Measurements from ENCODE around the gene HEXIM1. TPM values are rescaled to one million over a fixed set of nuclear protein-coding genes. Genes with fewer than 3 reads are reported as not detected.
"Not testable (repeated sequence)": the region's sequence is repeated elsewhere in the genome, so short reads cannot be mapped to it uniquely, and the experiment has no call there.

HEXIM1 gene
- polyA plus RNA-seq, 1 donor, result 22.1 TPM

DNA sequence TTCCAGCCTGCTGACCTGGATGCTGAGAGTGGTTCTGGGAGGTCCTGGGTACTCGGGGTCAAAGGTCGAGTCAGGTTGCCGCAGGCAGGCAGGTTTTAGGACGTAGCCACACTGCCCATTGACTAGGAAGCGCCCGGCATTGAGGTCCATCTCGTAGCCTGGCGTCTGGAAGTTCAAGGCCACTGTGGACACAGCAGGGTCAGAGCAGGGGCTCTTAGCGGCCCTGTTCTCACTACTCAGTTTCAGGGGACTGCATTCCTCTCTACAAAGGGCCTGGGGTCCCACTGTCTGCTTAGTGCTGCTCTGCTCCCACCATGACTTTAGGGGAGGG lies 34.9 kb upstream of the HEXIM1 start:
- DNase-seq (ENCODE audit: low read depth), result no peak

DNA sequence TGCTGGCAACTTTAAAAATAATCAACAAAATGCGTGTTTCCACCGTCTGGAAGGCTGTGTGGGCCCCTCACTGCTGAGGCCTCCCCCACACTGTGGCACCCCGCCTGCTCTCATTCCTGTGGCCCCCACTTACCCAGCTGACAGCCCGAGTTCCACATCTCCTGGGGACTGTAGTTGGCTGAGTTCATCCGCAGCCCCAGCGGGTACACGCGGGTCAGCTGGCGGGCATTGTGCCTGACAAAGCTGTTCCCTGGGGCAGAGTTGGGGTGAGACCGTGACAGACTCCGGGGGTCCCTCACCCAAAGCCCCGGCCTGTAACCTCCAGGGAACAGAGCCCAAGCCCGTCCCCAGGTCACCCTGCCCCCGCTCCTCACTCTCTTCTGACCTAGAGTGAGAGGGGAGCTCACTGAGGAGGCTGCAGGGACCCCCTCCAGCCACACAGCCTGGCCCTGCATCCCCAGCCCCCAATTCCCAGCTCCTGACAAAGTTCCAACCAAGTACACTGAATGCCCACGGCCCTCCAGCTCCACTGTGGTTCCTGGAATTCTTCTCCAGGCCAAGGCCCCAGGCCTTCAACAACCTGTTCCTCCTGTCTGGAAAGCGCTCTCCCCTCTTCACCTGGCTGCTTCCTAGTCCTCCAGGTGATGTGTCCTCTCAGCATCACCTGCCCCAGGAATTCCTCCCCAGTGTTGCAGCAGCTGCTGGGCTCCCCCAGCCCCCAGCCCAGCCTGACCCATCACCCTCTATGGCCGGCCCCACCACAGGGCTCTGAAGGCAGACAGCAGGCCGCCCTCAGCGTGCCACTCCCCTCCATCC lies 34.0 kb upstream of the HEXIM1 start:
- DNase-seq (ENCODE audit: low read depth), result no peak

DNA sequence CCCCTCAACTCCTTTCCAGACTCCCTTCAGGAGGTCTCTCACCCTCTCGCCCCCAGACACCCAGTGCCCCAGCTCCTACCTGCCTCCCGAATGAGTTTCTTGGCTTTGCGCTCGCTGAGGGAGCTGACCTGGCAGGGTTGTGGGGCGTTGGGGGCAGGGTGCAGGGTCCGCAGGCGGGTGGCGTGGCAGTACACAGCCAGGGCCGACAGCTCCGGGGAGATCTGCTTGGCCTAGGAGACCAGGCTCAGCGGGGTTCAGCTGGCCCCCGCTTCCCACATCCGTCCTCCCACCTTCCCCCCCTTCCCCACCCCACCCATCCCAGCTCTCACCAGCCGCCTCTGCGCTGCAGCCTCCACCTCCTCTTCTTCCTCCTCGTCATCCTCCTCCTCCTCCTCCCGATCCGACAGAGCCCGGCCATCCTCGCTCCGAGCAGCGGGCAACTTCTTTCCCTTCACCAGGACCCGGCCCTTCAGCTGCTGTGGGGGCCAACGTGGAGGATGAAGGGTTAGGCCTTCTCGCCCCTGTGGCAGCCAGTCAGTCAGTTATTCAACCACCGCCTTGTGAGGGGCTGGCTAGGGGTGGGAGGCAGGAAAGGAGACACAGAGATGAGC lies 33.2 kb upstream of the HEXIM1 start:
- DNase-seq (ENCODE audit: low read depth), result no peak

DNA sequence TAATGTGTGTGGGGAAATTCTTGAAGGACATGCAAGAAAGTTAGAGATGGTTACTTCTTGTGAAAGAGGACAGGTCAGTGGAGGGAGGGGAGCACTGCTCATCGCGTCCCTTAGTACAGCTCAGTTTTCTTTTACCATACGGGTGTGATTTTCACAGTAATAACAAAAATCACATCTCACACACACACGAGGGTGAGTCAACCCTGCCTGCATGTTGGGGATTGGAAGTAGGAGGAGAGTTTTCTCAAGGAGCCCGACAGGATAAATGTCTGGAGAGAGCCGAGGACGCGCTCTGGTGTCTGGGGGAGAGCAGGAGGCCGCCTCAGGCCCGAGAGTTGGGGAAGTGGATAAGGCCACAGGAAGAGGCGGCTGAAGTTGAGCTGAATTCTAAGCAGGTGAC lies 32.4 kb upstream of the HEXIM1 start:
- DNase-seq (ENCODE audit: low read depth), result no peak

DNA sequence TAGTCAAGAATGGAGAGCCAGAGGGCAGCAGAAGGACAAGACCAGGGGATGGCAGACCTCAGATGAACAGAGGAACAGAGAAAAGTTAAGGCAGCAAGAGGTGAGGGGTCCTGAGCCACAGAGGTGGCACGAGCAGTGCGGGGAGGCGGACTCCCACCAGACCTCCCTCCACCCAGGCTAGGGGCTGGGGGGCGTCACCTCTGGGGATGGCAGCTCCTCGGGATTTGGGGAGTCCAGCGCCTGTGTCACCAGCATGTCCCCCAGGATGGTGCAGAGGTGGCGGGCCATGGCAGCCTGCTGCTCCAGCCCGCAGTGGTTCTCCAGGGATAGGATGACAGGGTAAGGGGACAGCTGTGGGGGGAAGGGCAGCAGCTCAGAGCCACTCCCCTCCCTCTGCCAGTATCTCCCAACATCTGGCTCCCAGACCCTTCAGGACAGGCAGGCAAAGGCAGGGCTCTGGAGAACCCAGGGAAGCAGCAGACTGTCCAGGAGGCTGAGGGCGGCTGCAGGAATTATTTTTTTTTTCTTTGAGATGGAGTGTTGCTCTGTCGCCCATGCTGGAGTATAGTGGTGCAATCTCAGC lies 31.8 kb upstream of the HEXIM1 start:
- DNase-seq (ENCODE audit: low read depth), result no peak

DNA sequence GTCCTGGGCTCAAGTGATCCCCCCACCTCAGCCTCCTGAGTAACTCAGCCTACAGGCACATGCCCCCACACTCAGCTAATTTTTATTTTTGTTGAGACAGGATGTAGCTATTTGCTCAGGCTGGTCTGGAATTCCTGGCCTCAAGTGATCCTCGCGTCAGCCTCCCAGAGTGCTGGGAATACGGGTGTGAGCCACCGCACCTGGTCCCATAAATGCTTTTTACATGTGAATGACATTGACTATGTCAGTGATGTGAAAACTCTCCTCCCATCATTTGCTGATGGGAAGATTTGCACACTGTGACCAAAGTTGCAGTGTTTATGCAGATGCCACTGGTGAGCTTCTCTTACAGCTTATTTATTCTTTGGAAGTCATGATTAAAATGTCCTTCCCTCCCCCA lies 30.9 kb upstream of the HEXIM1 start:
- DNase-seq (ENCODE audit: low read depth), result no peak

DNA sequence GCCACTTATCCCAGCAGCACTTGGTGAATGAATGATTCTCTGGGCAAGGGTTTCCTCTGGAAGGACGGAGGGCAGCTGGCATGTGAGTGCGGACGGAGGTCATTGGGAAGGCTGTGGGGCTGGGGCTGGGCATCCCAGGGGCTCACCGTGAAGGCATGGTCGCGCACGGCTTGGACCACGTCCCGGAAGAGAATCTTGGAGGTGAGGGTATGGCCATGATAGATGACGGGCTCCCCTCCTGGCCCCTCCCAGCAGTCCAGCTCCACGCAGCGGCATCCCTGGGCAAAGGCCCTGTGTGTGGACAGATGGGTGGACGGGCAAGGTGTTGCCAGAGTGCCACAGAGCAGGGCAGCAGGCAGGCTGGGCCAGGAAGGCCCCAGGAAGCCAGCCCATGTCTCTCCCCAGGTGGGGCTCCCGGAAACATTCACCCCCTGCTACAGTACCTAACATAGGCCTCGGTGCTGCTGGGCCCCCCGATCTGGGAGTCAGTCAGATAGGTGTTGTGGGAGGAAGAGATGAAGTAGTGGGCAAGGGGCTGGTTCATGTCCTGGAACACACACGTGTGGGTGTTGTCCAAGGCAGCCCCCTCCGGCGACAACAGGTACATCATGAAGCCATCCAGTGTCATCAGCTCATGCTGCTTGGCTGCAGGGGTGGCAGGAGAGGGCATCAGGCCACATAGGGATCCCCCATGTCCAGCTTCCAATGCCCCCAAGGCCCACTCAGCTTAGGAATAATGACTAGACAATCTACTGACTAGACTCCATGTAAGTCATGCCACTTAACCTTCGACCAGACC lies 30.2 kb upstream of the HEXIM1 start:
- DNase-seq (ENCODE audit: low read depth), result no peak

DNA sequence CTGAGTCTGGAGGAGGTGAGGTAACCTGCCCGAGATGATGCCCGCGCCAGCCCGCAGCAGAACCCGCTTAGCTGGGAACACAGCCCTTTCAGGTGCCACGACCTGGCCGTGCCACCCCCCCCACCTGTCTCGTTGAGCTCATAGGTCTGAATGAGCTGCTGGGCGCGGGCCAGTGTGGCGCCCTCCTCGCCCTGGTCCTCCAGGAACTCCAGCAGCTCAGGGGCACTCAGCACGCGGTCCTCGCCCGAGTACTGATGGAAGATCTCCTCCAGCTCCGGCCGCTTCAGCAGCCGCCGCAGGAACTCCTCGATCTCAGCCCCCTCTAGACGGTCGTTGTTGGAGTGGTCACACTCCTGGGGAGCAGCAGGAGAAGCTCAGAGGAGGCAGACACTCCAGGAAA lies 29.6 kb upstream of the HEXIM1 start:
- no peak for DNase-seq (ENCODE audit: low read depth)

DNA sequence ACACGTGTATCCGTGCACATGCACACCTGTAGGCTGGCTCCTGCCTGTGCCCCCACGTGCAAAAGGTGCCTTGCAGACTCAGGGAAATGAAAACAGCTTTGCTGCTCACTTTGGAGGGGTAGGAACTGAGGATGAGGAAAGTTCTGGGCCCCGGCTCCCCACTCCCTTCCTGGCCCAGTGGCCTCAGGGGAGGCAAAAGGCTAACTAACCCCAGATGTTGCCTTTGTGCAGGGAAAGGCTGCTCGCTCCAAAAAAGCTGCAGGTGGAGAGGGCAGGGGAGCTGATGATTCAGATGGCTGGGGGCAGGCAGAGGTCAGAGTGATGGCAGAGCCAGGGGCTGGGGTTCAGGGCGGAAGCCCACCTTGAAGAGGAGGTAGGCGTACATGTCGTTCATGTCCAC lies 28.3 kb upstream of the HEXIM1 start:
- DNase-seq (ENCODE audit: low read depth), result no peak

DNA sequence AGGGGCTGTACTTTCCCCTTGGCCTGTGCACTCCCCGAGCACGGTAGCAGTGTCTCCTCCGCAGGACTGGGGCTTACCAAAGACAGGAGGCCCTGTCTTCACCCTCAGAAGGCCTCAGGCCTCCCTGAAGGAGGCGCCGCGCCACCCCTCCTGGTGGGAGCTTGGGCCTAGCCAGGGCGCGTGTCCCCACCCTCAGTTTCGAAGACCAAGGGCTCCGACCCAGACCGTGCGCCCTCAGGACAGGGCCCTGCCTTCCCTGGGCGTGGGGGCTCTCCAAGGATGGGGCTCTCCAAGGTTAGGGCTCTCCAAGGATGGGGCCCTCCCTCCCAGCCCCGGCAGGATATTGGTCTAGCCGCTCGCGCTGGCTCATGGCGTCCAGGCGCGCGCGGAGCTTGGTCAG lies 27.7 kb upstream of the HEXIM1 start:
- DNase-seq (ENCODE audit: low read depth), result no peak

DNA sequence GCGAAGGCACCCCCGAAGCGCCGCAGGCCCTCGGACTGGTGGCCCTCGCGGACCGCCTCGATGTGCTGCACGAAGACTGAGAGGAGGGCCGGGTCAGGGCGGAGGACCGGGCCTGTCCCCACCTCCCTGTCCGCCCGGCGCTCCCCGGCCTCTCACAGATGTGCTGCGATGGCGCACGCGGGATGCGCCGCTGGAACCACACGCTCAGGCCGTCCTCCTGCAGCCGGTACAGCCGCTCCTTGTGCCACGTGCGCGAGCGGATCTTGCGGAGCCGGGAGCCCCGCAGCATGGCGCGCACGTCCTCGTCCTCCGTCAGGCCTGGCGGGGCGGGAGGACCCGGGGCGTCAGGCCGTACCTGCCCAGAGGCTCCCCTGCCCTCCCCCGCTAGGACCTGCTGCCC lies 27.2 kb upstream of the HEXIM1 start:
- DNase-seq (ENCODE audit: low read depth), result no peak

DNA sequence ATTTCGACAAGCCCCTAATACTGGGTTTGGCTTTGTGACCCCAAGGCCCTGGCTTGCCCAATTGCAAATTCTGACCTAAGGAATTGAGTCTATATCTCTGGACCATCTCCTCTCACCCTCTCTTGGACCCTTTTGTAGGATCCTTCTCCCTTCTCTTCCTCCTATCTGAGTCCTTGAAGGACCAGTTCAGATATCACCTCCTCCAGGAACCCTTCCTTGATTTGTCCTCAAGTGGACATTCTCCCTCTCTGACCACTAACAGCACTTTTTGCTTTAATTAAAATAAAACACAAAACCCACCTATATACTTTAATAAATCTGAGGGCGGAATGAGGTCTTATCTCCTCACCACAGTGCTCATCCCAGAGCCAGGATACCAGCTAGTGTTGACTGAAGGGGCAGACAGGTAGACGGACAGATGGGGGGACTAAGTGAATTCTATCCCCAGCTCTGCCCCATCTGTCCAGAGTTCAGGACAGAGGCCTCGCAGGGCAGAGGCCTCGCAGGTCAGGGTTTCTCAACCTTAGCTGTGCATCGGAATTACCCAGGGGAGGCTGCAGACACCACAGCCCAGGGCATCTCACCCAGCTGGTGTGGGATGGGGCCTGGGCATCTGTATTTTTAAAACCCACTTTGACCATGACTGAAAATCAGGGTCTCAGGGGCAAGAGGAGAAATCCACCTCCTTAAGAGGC lies 25.1 kb upstream of the HEXIM1 start:
- DNase-seq (ENCODE audit: low read depth), result no peak

DNA sequence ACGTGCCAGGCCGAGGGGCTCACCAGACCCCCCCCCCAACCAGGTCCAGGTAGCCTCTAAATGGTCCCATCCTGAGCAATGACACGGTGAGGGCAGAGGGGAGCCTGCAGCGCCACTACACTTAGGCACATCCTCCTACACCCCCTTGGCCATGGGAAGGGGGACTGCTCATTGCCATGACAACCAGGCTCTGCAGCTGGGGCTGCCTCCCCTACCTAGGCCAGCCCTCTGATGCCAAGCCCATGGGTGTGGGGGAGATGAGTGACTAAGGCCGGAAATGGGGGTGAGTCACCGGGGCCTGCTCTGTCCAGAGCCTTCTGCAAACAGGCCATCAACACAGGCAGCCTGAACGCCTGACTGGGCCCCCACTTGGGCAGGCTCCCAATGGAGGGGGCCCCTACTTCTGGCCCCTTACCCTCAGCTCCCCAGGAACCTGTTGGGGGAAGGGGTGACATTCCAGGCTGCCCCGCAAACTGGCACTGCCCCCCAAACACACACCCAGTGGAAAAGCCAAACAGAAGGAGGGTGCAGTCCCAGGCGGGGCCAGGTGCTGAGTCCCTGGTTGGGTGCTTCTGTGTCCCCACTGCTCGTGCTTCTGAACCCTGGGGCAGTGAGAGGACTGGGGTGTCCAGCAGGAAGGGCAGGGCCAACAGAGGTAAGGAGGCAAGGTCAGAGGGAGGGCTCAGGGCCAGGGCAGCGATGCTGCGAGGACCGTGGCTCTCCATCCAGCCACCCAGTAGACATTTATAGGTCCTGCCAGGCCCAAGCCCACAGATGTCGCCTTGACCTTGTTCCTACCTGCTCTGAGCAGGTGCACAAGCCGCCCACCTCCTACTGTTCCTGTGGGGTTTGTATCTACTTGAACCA lies 24.1 kb upstream of the HEXIM1 start:
- no peak for DNase-seq (ENCODE audit: low read depth)

DNA sequence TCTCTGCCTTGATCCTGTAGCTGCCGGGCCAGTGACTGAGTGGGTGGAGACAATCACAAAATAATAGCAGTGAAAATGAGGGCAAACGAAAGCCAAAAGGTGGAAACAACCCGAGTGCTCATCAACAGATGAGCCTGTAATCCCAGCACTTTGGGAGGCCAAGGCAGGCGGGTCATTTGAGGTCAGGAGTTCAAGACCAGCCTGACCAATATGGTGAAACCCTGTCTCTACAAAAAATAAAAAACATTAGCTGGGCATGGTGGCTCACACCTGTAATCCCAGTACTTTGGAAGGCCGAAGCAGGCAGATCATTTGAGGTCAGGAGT lies 23.5 kb upstream of the HEXIM1 start:
- not testable (repeated sequence) for DNase-seq (ENCODE audit: low read depth)

DNA sequence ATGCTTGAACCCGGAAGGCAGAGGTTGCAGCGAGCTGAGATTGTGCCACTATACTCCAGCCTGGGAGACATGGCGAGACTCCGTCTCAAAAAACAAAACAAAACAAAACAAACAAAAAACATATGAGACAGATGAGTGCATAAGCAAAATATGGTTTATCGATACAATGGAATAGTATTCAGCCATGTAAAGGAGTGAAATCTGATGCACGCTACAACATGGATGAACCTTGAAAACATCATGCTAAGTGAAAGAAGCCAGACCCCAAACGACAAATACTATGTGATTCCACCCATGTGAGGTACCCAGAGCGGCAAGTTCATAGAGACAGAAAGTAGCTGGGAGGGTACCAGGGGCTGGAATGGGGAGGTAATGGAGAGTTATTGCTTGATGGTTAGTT lies 22.8 kb upstream of the HEXIM1 start:
- DNase-seq (ENCODE audit: low read depth), result no peak

DNA sequence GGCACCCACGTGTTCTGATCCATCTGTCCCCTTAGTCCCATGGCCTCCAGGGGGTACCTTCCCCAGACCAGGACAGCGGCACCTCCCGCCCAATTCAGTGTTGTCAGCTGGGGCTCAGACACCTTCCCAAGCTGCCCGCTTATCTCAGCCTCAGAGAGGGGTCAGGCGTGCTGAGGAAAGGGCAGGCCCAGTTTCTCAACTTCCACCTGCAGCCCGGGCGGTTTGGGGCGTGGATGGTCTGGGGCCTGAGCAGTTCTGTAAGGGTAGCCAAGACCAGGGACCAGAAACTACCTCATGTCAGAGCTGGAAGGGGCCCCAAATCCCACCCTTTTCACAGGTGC lies 21.1 kb upstream of the HEXIM1 start:
- no peak for DNase-seq (ENCODE audit: low read depth)

DNA sequence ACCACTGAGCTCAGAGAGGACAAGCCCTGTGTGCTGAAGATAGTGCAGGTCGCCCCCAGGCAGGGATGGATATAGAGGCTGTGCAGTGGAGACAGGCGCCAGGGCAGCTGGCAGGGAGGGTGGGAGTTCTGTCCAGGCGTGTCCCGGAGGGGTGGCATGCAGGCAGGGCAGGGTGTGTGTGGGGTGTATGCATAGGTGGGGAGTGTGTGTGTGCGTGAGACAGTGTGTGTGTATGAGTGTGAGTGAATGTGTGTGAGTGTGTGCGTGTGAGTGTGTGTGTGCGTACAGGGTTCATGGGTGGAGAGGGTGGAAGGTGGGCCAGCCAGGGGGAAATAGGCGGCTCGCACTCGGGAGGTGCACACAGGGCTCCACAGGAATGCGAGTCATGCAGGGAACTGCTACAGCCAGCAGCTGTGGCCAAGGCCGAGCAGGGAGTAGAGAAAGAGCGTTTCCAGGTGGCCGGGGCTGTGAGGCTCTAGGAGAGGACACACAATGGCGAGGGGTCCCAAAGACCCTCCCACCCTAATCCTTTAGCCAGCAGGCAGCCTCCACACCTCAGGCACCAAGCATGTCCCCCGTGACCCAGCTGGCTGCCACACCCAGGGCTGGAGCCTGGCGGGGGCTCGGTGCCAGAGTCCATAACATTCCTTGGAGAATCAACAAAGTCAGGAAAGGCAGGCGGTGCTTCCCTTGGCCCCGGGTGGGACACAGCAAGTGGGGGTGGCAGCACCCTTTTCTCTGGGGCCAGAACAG lies 20.6 kb upstream of the HEXIM1 start:
- no peak for DNase-seq (ENCODE audit: low read depth)

DNA sequence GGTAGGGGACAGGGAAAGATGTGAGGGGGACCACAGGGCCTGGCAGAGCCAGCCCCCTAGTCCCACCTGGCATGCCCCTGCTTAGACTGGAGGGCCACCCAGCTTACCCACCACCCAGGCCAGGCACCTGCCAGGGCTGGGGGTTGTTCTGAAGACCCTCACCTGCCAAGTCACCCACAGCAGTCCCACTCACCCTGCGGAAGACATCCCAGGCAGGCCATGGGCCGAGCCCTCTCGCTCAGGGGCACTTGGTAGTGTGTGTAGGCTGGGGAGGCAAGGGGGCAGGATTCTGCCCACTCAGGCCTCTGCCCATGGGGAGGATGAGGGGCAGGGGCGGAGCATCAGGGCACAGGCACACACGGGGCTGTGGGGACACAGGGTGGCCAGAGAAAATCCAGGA lies 19.9 kb upstream of the HEXIM1 start:
- no peak for DNase-seq (ENCODE audit: low read depth)

DNA sequence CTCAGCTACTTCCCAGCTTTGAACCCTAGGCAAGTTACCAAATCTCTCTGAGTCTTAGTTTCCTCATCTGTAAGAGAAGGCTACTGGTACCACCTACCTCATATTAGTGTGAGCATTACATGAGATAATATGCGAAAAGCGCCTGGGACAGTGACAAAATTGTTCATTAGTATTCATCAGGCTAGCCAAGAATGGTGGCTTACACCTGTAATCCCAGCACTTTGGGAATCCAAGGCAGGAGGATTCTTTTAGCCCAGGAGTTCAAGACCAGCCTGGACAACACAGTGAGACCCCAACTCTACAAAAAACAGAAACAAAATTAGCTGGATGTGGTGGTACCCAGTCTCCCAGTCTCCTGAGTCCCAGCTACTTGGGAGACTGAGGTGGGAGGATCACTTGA lies 19.3 kb upstream of the HEXIM1 start:
- DNase-seq (ENCODE audit: low read depth), result no peak

DNA sequence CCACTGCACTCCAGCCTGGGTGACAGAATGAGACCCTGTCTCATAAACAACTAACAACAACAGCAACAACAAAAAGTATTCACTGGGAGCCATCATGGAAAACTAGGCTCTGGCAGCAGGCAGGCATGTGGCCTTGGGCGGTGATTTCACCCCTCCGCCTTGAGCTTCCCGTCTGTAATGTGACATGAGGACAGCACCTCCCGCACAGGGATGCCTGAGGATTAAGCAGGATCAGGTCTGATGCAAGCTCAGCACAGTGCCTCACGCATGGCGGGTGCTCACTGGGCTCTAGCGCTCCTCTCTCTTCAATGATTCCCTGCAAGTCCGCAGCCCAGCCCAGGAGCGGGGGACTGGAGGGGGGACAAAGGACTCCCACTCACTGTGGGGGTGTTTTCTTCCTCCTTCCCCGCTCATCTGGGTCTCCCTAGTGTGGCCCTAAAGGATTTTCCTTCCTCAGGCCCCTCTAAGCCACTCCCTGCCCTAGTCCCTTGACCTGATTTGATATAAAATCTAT lies 18.8 kb upstream of the HEXIM1 start:
- DNase-seq (ENCODE audit: low read depth), result no peak

Data from forelimb muscle (tissue), 1 donor.